ENCODE measurements around the gene MYD88. TPM values are rescaled to one million over a fixed set of nuclear protein-coding genes. Genes with fewer than 3 reads are reported as not detected.

The MYD88 gene
- total and polyA plus RNA-seq, 2 donors from 2014 or later: 20.8 to 34.5 TPM

DNA sequence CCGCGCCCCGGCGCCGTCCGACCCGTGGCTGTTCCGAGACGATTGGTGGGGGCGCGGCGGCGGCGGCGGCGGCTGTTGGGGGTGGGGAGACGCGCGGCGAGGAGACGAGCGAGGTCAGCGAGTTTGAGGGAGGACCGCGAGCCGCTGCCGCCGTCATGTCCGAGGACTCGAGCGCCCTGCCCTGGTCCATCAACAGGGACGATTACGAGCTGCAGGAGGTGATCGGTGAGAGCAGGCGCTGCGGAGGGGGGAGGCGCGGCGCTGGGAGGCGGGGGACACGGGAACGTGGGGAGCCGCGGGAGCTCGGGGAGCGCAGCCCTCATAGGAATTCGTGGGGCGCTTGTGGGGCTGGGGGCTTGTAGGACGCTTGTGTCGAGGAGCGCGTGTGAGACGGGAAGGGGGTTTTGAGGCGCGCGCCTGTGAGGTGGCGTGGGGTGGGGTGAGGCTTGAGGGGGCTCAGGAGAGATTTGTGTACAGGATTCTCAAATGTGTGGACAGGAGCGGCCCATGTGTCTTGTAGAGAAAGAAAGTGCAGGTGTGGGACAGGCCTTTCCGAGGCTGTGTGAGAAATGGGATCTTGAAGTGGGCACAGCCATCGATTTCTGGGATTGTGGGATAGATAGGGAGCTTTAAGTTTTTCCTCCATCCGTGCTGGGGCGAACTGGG lies 27.4 kb downstream of the MYD88 start:
- DNase-seq: peak in 1 of 5 donors; percentile 55
- peaks cover 0 to 9% (median 2%) of the 10 kb centered on the region in 3 donors for H3K4me1 ChIP-seq (ENCODE audit: control insufficient read depth in 2 of 3, insufficient read depth in 2 of 3, low read depth in 1 of 3, low read length in 3 of 3)
- no peaks in the 10 kb centered on the region for H3K27me3 ChIP-seq (ENCODE audit: control insufficient read depth, insufficient read depth, low read length)
- H3K9me3 ChIP-seq (ENCODE audit: control insufficient read depth in 2 of 3, insufficient read depth in 1 of 3, low read length in 3 of 3): no peaks in the 10 kb centered on the region
- intact Hi-C loops (cut with DNase I): no loop called here
- H3K9ac ChIP-seq (ENCODE audit: low read length in 3 of 3): peak overlapping the region; percentile 78 to 96 (median 88)
- H3K4me3 ChIP-seq (ENCODE audit: low read length in 3 of 3): peak overlapping the region; percentile 83 to 96 (median 90)
- no peak for FAIRE-seq
- H3K36me3 ChIP-seq (ENCODE audit: control insufficient read depth in 2 of 3, insufficient read depth in 3 of 3, low read length in 3 of 3): peaks cover 0 to 2% (median 0%) of the 10 kb centered on the region in 3 donors
- H3K27ac ChIP-seq (ENCODE audit: low read depth in 2 of 2, low read length in 2 of 2): peak overlapping the region; percentile 98 to 99
- TF ChIP-seq, protein P1, sequence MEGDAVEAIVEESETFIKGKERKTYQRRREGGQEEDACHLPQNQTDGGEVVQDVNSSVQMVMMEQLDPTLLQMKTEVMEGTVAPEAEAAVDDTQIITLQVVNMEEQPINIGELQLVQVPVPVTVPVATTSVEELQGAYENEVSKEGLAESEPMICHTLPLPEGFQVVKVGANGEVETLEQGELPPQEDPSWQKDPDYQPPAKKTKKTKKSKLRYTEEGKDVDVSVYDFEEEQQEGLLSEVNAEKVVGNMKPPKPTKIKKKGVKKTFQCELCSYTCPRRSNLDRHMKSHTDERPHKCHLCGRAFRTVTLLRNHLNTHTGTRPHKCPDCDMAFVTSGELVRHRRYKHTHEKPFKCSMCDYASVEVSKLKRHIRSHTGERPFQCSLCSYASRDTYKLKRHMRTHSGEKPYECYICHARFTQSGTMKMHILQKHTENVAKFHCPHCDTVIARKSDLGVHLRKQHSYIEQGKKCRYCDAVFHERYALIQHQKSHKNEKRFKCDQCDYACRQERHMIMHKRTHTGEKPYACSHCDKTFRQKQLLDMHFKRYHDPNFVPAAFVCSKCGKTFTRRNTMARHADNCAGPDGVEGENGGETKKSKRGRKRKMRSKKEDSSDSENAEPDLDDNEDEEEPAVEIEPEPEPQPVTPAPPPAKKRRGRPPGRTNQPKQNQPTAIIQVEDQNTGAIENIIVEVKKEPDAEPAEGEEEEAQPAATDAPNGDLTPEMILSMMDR (IDR thresholded peaks at IDR 0.05; ENCODE audit: borderline replicate concordance, extremely low read depth, insufficient read depth): no peak

DNA sequence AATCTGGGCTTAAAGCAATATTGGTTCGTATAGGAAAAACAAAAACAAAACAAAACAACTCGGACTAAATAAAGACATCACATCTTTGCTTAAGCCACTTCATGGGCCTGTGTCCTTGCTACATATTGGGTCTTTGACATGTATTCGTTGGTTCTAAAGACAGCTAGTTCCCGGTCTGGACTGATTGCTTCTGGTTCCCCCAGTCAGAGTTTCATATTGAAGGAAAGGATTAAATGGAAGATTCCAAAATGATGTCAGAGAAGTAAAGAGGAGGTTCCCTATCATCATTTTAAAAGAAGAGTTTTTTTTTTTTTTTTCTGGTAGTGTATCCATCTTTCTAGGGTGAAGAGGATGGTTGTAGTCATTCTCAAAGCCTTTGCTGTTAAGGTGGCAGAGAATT lies 29.1 kb downstream of the MYD88 start:
- Histone ChIP-seq H3K4me3 (ENCODE audit: low read length in 3 of 3) (no peak overlapping the region), H3K36me3 (ENCODE audit: control insufficient read depth in 2 of 3, insufficient read depth in 3 of 3, low read length in 3 of 3) (peaks cover 0 to 2% (median 0%) of the 10 kb centered on the region in 3 donors), H3K9ac (ENCODE audit: low read length in 3 of 3) (no peak overlapping the region), H3K4me1 (ENCODE audit: control insufficient read depth in 2 of 3, insufficient read depth in 2 of 3, low read depth in 1 of 3, low read length in 3 of 3) (peaks cover 0 to 9% (median 2%) of the 10 kb centered on the region in 3 donors), H3K27ac (ENCODE audit: low read depth in 2 of 2, low read length in 2 of 2) (no peak overlapping the region), H3K27me3 (ENCODE audit: control insufficient read depth, insufficient read depth, low read length) (no peaks in the 10 kb centered on the region), H3K9me3 (ENCODE audit: control insufficient read depth in 2 of 3, insufficient read depth in 1 of 3, low read length in 3 of 3) (no peaks in the 10 kb centered on the region)
- DNase-seq: no peak
- TF ChIP-seq, protein P1 (IDR thresholded peaks at IDR 0.05; ENCODE audit: borderline replicate concordance, extremely low read depth, insufficient read depth): no peak
- FAIRE-seq: no peak
- intact Hi-C loops (cut with DNase I): no loop called here

DNA sequence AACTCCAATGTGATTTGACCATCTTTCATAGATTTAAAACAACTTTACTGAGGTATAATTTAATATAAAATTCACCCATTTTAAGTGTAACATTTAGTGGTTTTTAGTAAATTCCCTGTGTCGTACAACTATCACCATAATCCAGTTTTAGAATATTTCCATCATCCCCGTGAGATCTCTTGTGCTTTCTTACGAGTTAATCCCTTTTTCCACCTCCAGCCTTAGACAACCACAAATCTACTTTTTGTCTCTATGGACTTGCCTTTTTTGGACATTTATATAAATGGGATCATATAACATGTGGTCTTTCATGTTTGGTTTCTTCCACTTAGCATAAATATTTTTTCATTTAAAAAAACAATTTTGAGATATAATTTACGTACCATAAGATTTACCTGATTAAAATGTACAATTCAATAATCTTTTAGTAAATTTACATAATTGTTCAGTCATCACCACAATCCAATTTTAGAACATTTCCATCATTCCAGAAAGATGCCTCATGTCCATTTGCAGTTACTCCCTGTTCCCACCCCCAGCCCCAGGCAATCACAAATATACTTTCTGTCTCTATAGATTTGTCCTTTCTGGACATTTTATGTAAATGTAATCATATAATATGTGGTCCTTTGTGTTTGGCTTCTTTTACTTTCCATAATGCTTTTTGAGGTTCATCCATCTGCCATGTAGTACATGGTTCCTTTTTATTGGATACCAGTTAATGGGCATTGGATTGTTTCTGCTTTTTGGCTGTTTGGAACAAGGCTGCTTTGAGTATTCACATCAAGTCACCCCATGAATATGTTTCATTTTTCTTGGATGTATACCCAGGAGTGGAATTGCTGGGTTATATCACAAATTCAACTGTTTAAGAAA lies 29.9 kb downstream of the MYD88 start:
- TF ChIP-seq, protein P1 (IDR thresholded peaks at IDR 0.05; ENCODE audit: borderline replicate concordance, extremely low read depth, insufficient read depth): no peak
- FAIRE-seq (no peak), DNase-seq (no peak)
- Histone ChIP-seq H3K27ac (ENCODE audit: low read depth in 2 of 2, low read length in 2 of 2) (no peak overlapping the region), H3K9me3 (ENCODE audit: control insufficient read depth in 2 of 3, insufficient read depth in 1 of 3, low read length in 3 of 3) (no peaks in the 10 kb centered on the region), H3K9ac (ENCODE audit: low read length in 3 of 3) (no peak overlapping the region), H3K4me3 (ENCODE audit: low read length in 3 of 3) (no peak overlapping the region), H3K27me3 (ENCODE audit: control insufficient read depth, insufficient read depth, low read length) (no peaks in the 10 kb centered on the region), H3K36me3 (ENCODE audit: control insufficient read depth in 2 of 3, insufficient read depth in 3 of 3, low read length in 3 of 3) (peaks cover 0 to 2% (median 0%) of the 10 kb centered on the region in 3 donors), H3K4me1 (ENCODE audit: control insufficient read depth in 2 of 3, insufficient read depth in 2 of 3, low read depth in 1 of 3, low read length in 3 of 3) (peaks cover 0 to 13% (median 4%) of the 10 kb centered on the region in 3 donors)
- intact Hi-C loops (cut with DNase I): no loop called here

Measured in kidney (tissue), 14 donors.